PC-9 (cell line): ENCODE data around the gene TSHZ2. TPM values are rescaled to one million over a fixed set of nuclear protein-coding genes. Genes with fewer than 3 reads are reported as not detected.

ENCODE experiments used
- BruUV-seq: library from RNA; stranded (reverse); fragments of 400-500 nt; replicated peaks from 2 replicates; lab custom pipeline; 2021; lab: Mats Ljungman, UMichigan
- CTCF ChIA-PET: fragments of 300-600 bp; sonication (Branson Sonifier 250); formaldehyde crosslinking; loops from one replicate; lab custom pipeline; 2022; ENCODE audit warnings: antibody characterized with exemption; lab: Charles Lee
- POLR2A ChIA-PET: fragments of 300-600 bp; sonication (Branson Sonifier 250); formaldehyde crosslinking; loops from one replicate; lab custom pipeline; 2022; ENCODE audit warnings: antibody characterized with exemption; ENCODE audit not compliant: unreplicated experiment; lab: Charles Lee
- DNase-seq, 2 experiments: peaks; one replicate each; pipeline versions ENCODE4 v3.0.0 to v3.0.0-alpha.2; 2015 to 2022; ENCODE audit warnings: mixed read lengths in 1 of 2
- H2AFZ ChIP-seq: fragments of 200-600 bp; sonication (generic); 2 replicates; pipeline ENCODE4 v1.8.1; 2017; ENCODE audit warnings: antibody characterized with exemption
- H3F3A ChIP-seq: fragments of 200-600 bp; sonication (generic); 2 replicates; pipeline ENCODE4 v1.8.1; 2017; ENCODE audit warnings: antibody characterized with exemption, mild to moderate bottlenecking, low read depth; ENCODE audit not compliant: insufficient read depth
- H3K27ac ChIP-seq: fragments of 200-600 bp; sonication (generic); 2 replicates; pipeline ENCODE4 v1.6.1; 2016; ENCODE audit warnings: mixed run types
- H3K27me3 ChIP-seq: fragments of 200-600 bp; sonication (generic); 2 replicates; pipeline ENCODE4 v1.6.1; 2016; ENCODE audit warnings: low read depth, mixed run types; ENCODE audit not compliant: insufficient read depth
- H3K36me3 ChIP-seq: fragments of 200-600 bp; sonication (generic); 2 replicates; pipeline ENCODE4 v1.6.1; 2016; ENCODE audit warnings: low read depth, mixed run types
- H3K4me1 ChIP-seq: fragments of 200-600 bp; sonication (generic); replicated peaks from 2 replicates; pipeline ENCODE4 v1.6.1; 2016; ENCODE audit warnings: mixed run types; ENCODE audit not compliant: insufficient read depth
- H3K4me2 ChIP-seq: fragments of 200-600 bp; sonication (generic); 2 replicates; pipeline ENCODE4 v1.6.1; 2017; ENCODE audit warnings: mixed run types
- H3K4me3 ChIP-seq: fragments of 200-600 bp; sonication (generic); 2 replicates; pipeline ENCODE4 v1.6.1; 2016; ENCODE audit warnings: mixed run types
- H3K79me2 ChIP-seq: fragments of 200-600 bp; sonication (generic); 2 replicates; pipeline ENCODE4 v1.6.1; 2017; ENCODE audit warnings: low read depth, mixed run types
- H3K9me2 ChIP-seq: fragments of 200-600 bp; sonication (generic); 2 replicates; pipeline ENCODE4 v1.8.1; 2017; ENCODE audit warnings: mild to moderate bottlenecking; ENCODE audit not compliant: insufficient read depth
- H3K9me3 ChIP-seq: fragments of 200-600 bp; sonication (generic); 2 replicates; pipeline ENCODE4 v1.8.1; 2016; ENCODE audit warnings: low read depth; ENCODE audit not compliant: insufficient read depth
- H4K20me1 ChIP-seq: fragments of 200-600 bp; sonication (generic); 2 replicates; pipeline ENCODE4 v1.8.1; 2017; ENCODE audit not compliant: insufficient read depth
- EZH2 ChIP-seq: fragments of 200-600 bp; sonication (generic); IDR thresholded peaks from 2 replicates; pipeline ENCODE4 v1.8.0; 2017; ENCODE audit warnings: antibody characterized with exemption, low read depth
- intact Hi-C: fragments of 100-400 bp; cut with micrococcal nuclease; formaldehyde crosslinking; loops from one replicate; pipeline ENCODE4 v1.10.0; 2022; ENCODE audit not compliant: unreplicated experiment
- total RNA-seq: library from RNA; stranded (reverse); gene quantifications from 2 replicates; pipeline ENCODE4 v1.2.3, GENCODE V29; 2021
- TF ChIP-seq, protein P1 (sequence below): fragments of 200-600 bp; sonication (generic); conservative IDR thresholded peaks from 2 replicates; pipeline ENCODE4 v1.6.1; 2017; ENCODE audit warnings: mixed run types, antibody characterized with exemption, mild to moderate bottlenecking, moderate library complexity

Gene TSHZ2
- total RNA-seq, 1 experiment from 2014 or later = not detected

DNA sequence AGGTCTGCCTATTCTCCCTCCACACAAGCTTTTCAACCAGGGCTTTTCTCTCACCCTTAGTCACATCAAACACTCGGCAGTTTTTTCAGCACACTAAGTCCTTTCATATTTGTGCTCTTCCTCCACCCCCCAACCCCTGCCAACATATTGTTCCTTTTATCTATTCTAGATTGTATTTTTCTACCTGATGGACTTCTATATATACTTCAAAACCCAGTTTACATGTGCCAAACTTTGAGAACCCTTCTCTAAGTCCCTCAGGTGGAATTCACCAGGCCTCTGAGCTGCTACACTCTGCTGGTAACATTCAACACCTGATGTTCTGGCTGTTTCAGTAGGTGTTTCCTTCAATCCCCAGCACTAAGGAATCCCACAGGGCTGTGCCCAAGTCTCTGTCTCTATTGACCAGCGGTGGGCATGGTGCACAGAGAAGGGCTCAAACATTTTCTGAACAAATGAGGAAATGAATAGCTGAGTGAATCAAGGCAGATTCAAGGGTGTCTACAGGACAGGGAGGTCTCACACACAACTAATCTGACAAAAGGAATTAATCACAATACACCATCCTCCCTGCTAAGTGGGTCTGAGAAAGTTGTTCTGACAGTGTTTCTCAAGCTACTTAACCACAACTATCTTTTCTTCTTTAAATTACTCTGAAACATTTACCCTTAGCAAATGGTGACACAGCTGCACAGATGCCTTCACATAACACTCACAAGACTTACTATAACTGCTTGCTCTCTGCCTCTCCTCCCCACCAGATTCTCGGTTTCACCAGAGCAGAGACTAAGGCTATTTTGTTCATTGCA, 166.5 kb downstream of the TSHZ2 start:
- no peaks in the 10 kb centered on the region for H3K36me3 ChIP-seq
- H4K20me1 ChIP-seq = no peaks in the 10 kb centered on the region
- H3K9me3 ChIP-seq = peaks cover 6% of the 10 kb centered on the region; the same call in 1 of the 2 replicates
- H3K4me2 ChIP-seq = no peak overlapping the region
- no peak overlapping the region for H2AFZ ChIP-seq
- no peaks in the 10 kb centered on the region for H3K9me2 ChIP-seq
- ChIA-PET POLR2A (no interaction called here), CTCF (no interaction called here)
- no peaks in the 10 kb centered on the region for H3K79me2 ChIP-seq
- H3K27me3 ChIP-seq = peaks cover 52% of the 10 kb centered on the region
- TF ChIP-seq, protein P1, sequence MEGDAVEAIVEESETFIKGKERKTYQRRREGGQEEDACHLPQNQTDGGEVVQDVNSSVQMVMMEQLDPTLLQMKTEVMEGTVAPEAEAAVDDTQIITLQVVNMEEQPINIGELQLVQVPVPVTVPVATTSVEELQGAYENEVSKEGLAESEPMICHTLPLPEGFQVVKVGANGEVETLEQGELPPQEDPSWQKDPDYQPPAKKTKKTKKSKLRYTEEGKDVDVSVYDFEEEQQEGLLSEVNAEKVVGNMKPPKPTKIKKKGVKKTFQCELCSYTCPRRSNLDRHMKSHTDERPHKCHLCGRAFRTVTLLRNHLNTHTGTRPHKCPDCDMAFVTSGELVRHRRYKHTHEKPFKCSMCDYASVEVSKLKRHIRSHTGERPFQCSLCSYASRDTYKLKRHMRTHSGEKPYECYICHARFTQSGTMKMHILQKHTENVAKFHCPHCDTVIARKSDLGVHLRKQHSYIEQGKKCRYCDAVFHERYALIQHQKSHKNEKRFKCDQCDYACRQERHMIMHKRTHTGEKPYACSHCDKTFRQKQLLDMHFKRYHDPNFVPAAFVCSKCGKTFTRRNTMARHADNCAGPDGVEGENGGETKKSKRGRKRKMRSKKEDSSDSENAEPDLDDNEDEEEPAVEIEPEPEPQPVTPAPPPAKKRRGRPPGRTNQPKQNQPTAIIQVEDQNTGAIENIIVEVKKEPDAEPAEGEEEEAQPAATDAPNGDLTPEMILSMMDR = no peak
- TF ChIP-seq EZH2 = no peak
- no peak for DNase-seq
- H3F3A ChIP-seq = no peaks in the 10 kb centered on the region
- no TSS peak for BruUV-seq
- intact Hi-C loops = no loop called here
- no peak overlapping the region for H3K27ac ChIP-seq
- no peak overlapping the region for H3K4me3 ChIP-seq
- no peaks in the 10 kb centered on the region for H3K4me1 ChIP-seq

DNA sequence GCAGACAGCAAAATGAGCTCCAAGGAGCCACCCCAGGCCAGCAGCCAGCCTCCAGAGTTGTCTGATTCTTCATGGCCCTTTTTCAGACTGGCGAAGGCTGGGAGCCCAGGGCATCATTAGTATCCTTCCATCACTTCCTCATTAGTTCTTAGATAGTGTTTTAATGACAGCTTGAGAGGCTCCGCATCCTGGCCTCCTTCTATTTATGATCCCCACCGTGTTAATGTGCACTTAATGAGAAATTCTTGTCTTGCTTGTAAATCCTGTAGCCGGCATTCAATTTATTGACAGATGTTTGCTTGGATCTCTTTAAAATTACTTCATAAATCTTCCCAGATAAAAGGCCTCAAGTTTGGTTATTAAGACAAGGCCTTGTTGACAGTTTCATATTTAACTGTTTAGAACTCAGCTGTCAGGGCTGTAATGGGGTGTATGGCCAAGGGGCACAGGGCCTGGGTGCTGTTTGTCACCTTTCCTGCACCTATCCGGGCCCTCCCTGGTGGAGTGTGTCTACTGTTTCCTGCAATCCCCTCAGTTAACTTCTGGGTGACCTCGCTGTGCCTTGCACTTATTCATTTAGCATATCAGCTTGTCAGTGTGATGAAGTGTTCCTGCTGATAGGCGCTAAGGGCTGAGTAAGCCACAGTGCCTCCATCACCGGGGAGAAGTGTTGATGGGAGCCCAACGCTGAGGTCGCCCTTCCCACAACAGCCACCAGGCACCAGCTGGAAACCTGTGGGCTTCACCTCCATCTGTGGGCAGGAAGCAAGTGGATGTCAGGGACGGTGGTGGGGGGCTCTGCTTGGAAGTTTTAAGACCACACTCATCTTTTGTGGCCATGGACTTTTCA, 169.3 kb downstream of the TSHZ2 start:
- CTCF ChIA-PET = no interaction called here
- H4K20me1 ChIP-seq = no peaks in the 10 kb centered on the region
- intact Hi-C loops = no loop called here

More for the DNA sequence above, 169.3 kb downstream of the TSHZ2 start:
- peaks cover 6% of the 10 kb centered on the region; the same call in 1 of the 2 replicates for H3K9me3 ChIP-seq
- no peaks in the 10 kb centered on the region for H3K9me2 ChIP-seq
- peaks cover 52% of the 10 kb centered on the region for H3K27me3 ChIP-seq
- H3F3A ChIP-seq = no peaks in the 10 kb centered on the region
- no peaks in the 10 kb centered on the region for H3K36me3 ChIP-seq
- POLR2A ChIA-PET = no interaction called here
- TF ChIP-seq, protein P1 = no peak
- H2AFZ ChIP-seq = no peak overlapping the region
- no peak for DNase-seq
- no TSS peak for BruUV-seq
- H3K27ac ChIP-seq = no peak overlapping the region
- no peaks in the 10 kb centered on the region for H3K79me2 ChIP-seq
- H3K4me1 ChIP-seq = no peaks in the 10 kb centered on the region
- H3K4me2 ChIP-seq = no peak overlapping the region
- no peak overlapping the region for H3K4me3 ChIP-seq
